ENCODE data around the gene PHKG1.
"Not testable (repeated sequence)": the region's sequence is repeated elsewhere in the genome, so short reads cannot be mapped to it uniquely, and the experiment has no call there.

The PHKG1 gene

GRCh38 chr7:56033671-56034432 lies 58.9 kb downstream of the PHKG1 start:
- peak; percentile 76 for DNase-seq

- DNase-seq: not testable (repeated sequence)
These were observed 60.2 kb downstream of the PHKG1 start for GRCh38 chr7:56032578-56032977.

DNA sequence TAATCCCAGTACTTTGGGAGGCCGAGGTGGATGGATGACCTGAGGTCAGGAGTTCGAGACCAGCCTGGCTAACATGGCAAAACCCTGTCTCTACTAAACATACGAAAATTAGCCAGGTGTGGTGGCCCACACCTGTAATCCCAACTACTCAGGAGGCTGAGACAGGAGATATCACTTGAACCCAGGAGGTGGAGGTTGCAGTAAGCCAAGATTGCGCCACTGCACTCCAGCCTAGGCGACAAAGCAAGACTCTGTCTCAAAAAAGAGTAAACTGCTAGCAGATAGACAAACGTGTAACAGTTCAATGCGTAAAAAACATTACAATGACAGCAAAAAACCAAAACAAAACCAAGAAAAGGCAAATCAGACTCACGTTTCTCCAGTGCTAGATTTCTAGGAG lies 61.2 kb downstream of the PHKG1 start:
- not testable (repeated sequence) for DNase-seq

DNA sequence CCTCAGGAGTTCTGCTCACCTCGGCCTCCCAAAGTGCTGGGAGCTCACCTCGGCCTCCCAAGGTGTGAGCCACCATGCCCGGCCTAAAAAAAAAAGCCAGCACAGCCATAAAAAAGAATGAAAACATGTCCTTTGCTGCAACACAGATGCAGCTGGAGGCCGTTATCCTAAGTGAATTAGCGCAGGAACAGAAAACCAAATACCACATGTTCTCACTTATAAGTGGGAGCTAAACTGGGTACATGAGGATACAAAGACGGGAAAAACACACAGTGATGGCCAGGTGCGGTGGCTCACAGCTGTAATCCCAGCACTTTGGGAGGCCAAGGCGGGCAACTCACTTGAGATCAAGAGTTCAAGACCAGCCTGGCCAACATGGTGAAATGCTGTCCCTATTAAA lies 62.4 kb downstream of the PHKG1 start:
- DNase-seq: no peak

Measured in activated CD8-positive, alpha-beta memory T cell treated with anti-CD3 and anti-CD28 coated beads, Interleukin-2, amount 50 U/mL, for 4 hours (primary cell).